HL-60/S4 treated with retinoic acid at 250 ng/mL for 4 days and 3 days (cell line): ENCODE data around the gene GDI1.

Source experiments
- in situ Hi-C: fragments of 300-500 bp; cut with MboI; formaldehyde crosslinking; loops from 2 replicates; pipeline ENCODE4 v1.7.0; 2022; ENCODE audit warnings: low sequenced_read_pairs

Gene GDI1

DNA sequence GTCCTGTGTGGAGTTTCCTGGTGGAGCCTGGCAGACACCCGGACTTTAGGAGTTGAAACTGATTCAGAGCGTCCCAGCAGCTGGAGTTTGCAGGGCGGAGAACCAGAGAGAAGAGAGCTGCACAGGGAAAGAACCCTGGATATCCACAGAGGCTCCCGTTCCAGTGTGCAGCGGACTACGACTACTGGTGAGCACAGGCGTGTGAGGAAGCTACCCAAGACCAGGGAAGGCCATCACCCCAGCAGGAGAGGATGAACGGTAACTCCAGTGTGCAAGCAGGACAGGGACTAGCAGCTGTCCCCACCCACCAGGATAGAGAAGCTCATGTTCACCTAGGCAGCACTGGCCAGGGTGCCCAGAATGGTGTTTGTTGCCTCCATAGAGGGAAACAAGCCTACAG lies 39.9 kb downstream of the GDI1 start:
- in situ Hi-C loops = no loop called here

DNA sequence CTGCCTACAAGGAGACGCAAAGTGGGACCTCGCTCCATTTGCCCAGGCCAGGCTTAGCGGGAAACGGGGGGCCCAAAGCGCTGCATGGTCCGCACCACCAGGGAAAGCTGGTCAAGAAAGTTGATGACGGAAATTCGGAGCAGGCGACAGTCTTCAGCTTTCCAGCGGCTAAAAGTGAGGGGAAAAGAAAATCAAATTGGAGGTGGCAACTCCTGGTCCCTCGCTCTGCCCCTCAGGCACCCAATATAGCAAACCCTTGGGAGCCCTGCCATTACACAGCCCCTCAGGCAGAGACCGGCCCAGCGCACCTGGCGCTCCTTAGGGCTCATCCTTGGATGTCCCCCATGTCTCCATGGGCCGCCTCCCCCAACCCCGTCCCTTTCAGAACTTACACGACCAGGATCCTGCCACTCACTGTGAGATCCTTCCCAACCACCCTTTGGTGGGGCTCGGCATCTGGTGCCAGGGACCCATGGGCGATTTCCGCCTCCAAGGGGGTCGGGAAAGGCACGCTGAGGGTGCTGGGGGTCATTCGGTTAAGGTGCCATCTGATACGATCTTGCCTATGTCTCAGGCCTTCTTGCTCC lies 41.0 kb downstream of the GDI1 start:
- in situ Hi-C loops = no loop called here

DNA sequence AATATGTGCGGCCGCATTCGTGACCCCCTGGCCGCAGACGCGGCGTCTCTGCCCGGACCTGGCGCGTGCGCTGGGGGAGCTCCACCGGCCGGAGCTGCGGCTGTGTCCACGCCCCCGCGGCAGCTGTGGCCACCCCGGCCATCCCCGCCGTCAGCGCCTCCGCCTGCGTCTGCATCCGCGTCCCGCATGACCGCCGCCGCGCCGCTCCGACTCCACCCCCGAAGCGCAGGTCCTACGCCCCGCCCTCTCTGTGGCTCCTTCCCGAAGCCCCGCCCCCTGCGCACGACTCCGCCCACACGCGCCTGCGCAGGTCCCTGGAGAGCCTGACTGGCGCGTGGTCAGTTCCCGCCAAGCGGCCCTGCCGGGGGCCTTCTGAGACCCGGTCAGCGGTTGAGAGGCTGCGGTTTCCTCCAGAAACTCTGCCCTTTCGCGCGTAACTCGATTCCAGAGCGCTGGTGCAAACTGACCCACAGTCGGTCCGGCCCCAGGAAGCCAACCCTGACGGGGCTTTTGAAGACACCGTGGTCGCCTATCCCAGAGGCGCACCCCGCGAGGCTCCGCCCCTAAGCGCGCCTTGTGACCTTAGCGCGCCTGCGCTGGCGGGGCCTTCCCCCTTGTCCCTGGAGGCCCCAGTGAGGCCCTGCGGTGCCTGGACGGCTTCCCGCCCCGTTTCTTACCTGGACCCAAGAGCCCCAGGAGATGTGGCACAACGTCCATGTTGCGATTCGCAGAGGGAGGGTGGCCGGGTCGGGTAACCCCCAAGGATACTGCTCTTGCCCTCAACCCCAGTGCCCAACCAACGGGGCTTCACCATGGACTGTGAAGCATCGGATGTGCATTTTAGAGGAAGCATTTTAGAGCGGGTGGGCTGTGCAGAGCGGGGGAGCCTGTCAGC lies 42.0 kb downstream of the GDI1 start, which contains the start of gene LAGE3:
Gene LAGE3 (minus strand): TSS at position 554 of the 895 bp plus-strand sequence. CDS start 366 bp downstream, at position 188.
- in situ Hi-C loops = no loop called here

DNA sequence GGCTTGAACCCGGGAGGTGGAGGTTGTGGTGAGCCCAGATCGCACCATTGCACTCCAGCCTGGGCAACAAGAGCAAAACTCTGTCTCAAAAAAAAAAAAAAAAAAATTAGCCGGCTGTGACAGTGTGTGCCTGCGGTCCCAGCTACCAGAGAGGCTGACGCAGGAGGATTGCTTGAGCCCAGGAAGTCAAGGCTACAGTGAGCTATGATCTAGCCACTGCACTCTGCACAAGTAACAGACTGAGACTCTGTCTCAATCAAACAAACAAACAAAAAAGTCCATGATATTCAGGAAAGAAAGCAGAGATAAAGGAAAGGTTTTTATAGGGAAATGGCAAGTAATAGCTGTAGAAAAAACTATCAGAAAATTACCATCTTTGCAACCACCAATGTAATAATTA lies 44.2 kb downstream of the GDI1 start:
- in situ Hi-C loops = no loop called here

DNA sequence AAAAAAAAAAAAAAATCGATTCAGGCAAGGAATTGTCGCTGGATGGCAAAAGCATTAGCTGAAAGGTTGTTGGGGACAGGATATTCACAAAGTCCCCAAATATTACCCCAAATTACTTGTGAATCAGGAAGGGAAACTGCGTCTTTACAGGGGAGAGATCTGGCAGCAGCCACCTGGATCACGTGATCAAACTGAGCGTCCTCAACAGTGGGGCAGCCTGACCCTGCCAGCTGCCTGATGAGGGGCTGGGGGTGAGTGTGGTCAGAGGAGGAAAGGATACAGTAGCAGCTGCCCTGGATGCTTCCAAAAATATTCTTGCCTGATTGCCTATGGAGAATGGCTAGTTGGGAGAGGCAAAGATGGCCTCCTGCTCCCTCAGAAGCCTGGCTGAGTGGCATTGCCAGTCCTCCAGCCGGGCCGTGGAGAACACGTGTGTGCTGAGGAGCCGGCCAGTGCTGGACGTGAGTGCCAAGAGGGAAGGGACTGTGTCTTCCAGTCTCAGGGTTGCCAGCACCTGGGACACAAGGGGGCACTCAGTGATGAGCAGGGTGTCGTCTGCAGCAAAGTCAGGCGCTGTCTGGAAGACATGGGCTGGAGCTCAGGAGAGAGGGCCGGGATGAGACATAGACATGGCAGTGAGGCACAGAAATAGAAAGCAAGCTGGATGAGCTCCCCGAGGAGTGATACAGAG lies 45.1 kb downstream of the GDI1 start:
- in situ Hi-C loops = no loop called here

DNA sequence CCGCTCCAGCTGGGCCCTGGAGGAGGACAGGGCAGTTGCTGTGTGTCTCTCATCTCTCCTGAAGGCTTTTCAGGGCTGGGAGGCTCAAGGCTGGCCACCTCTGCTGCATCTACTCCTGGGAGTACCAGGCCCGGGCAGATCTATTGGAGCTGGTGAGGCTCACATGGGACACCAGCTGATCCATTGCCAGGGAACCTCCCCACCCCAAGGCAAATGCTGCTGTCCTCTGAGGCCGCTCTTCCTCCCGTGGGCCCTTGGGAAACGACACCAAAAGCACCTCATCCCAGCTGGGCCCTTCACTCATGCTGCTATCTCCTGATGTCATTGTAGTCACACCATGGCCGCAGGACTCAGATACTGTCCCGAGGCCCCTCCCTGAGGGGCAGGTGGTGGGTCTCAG lies 45.8 kb downstream of the GDI1 start:
- in situ Hi-C loops = no loop called here

DNA sequence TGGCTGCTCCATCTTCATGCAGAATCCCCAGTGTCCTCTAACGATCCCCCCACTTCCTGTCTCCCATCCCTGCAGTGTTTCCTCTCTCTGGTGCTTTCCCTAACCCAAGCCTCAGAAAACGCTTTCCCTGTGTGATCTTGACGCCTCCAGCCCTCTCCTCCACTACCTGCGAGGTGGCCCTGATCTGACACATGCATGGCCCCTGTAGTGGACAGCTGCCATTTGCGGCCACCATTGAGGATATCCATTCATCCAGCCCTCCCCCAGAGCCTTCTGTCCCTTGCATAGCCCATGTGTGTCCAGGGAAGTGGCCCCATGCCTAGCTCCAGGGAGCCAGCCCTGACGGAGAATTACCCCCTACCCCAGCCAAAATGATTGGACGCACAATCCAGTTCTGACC lies 46.4 kb downstream of the GDI1 start:
- in situ Hi-C loops = no loop called here

DNA sequence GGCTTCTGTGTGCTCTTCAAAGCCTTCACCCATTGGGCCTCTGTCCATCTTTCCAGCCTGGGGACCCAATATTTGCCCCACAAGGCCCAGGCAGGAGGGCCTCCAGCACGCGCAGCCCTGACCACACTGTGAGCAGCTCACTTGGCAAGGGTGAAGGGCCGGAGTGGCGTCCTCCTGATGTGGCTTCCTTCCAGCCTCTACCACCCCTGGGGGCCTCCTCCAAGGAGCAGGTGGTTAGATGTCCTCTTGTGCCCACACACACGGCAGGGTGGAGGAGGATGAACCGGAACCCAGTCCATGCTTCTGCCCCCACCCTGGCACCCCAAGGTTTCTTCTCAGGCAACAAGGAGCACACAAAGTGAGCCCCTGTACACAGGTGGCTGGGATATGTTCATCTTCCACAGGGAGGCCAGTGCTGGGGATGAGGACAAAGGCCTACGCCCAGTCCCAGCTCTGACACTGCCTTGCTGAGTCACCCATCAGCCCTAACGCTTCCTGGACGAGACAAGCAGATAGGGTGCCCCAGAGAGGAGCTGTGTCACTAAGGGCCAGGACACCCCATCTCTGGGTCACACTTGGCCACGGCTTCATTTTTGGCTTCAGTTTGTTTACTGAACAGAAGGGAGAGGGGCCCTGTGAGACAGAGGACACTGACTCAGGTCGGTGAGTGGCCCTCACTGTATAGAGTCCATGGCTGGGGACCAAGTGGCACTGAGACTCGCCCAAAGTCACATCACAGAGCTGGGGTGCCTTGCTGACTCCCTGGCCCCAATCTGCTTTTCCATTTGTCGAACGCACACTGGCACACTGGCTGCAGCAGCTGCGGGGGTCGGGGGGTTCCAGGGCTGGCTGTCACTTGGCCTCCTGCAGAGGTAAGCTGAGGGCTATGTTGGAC lies 47.5 kb downstream of the GDI1 start:
- in situ Hi-C loops = no loop called here

DNA sequence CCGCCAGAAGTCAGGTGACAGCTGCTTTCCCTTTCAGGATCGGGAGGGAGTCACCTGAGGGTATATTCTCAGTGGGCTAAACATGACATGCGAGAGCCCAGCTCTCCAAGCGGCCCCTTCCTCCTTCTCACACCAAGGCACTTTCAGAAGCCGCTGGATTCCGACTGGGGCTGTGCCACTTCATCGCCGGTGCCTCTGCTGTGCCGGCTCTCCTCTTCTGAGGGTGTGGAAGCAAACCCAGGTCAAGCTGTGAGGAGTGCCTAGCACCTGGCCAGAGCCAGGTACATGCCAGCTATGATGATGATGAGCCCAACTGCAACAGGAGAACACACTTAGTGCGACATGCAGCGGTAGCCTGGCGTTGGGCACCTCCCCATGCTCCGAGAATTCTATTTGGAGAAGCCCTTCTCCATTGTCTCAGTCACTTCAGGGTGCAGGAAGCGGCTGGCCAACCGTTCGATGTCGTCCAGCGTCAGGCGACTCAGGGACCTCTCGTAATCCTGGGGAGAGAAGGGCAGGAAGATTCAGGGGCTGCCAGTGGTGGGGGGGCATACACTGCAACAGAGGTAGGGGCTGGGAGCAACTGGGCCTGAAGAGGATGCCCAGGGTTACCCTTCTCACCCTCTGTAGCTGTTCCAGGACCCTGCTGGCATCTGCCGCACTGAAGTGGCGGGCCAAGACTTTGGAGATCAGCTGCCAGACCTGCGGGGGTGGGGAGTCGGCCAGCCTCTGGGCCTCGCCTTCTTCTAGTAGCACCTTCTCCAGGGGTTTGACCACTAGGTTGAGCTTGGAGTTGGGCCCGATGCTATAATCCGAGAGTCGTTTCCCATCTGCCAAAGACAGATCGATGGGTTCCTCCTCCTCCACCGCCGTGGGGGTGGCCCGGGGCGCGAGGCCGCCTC lies 48.4 kb downstream of the GDI1 start:
- in situ Hi-C loops = no loop called here

DNA sequence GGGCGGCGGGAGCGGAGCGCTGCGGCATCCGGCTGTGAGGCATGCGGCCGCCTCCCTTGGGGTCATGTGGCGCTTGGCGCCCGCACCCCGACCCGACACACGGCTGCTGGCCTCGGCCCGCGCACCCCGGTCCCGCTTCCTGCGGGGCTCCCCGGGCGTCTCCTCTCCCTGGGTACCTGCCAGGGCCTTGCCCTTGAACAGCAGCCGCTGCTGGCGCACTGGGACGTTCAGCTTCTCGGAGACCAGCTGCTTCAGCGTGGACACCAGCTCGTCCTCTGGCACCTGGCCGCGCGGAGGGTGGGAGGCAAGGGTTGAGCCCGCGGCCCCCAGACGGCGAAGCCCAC lies 49.1 kb downstream of the GDI1 start:
- in situ Hi-C loops = no loop called here

DNA sequence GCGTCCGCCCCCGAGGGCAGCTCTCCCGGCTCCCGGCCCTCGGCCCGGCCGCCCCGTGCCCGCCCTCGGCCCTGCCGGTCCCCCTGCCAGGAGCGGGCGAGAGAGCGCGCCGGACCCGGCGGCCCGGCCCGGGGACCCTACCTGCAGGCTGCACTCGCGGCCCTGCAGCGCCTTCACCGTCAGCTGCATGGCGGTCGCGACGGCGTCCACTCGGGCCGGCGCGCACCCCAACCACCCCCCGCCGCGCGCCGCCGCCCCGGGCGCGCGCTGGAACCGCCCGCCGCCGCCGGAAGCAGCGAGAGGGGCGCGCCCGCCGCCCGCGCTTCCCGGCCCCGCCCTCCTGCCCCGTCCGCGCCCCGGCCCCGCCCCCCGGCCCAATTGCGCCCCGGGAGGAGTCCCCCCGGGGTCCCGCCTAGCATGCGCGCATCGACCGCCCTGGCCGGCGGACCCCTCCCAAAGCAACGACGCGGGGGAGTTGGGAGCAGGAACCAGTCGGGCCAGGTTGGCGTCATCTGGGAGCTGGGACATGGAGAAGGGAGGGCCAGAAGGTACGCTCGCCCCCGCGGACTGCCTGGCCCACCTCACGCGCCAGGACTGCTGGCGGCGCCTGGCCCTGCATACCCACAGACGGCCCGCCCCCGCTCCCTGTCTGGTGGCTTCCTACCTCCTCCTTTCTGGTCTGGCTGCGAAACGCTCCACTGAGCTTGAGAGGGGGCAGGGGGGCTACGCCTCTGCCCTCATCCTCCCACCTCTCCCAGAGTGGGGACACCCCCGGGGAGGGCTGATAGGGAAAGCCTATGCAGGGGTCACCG lies 49.6 kb downstream of the GDI1 start, which contains the start of gene UBL4A:
Gene UBL4A (minus strand): TSS at position 220 of the 812 bp plus-strand sequence. CDS start 31 bp downstream, at position 189.
- in situ Hi-C loops = no loop called here

DNA sequence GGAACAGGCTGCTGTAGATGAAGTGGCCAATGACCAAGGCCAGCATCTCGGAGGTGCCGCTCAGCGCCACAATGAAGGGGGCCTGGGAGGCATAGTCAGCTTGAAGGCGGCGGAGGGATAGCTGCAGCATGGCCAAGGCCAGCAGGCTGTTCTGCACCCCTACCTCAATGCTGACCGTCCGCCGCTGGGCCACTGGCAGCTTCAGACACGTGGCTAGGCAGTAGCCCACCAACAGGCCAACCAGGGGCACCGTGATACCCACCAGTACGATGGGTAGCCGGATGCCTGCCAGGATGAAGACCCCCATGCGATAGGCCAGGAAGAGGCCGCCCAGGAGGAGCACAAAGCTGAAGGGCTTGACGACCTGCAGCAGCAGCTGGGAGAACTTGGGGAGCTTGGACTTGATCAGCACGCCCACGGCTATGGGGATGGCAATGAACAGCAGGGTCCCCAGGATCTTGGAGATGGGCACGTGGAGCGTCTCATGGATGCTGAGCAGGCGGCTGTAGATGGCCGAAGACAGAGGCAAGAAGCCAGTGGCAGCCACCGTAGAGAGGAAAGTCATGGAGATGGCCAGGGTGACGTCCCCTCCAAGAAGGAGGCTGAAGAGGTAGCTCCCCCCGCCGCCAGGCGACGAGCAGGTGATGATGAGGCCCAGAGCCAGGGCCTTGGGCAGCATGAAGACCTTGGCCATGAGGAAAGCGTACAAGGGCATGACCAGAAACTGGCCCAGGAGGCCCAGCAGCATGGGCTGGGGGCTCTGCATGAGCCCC lies 50.8 kb downstream of the GDI1 start:
- in situ Hi-C loops = no loop called here

DNA sequence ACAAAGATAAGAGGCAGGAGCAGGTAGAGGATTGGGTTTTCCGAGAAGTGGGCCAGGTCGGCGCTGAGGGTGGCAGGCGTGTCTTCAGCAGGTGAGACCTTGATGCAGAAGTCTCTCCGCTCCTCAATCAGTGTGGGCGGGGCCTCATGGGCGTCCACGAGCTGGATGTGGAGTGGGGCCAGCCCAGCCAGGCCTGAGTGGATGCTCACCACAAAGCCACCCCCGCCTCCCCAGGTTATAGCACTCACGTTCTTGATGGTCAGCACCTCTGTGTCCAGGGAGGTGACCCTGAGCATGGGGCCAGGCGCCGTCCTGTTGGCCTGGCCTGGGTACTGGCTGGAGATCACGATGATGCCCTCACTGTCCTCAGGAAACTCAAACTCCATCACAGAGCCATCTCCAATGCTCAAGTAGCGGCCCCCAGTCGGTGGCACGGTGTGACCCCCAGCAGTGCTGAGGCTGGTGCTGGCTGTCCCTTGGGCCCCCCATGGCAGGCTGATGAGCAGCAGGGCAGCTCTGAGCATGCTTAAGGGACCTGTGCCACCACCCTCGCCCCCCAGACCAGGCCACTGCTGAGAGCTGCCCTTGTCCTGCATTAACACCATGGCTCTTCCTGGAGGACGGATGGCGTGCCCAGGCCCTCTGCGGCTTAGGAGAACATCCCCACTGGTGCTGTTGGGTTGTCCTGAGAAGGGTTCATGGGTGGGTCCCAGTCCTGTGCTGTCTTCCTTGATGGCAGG lies 51.6 kb downstream of the GDI1 start:
- in situ Hi-C loops = no loop called here

DNA sequence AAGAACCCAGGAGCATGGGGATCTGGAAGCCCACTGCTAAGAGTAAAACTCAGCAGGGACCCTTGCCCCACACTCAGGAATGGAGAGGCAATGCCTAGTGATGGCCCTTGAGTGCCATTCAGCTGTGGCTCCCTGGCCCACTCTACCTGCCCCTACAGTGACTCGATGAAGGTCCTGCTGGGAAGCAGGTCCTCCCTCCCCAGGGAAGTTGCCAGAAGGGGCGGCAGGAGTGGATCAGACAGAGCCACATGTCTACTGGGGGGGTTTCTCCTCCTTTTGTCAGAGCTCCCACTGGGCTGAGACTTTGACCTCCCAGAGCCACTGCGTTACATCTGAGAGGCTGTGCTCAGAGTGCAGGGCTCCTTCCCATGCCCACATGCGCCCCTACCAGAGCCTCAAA lies 52.2 kb downstream of the GDI1 start:
- in situ Hi-C loops = no loop called here

DNA sequence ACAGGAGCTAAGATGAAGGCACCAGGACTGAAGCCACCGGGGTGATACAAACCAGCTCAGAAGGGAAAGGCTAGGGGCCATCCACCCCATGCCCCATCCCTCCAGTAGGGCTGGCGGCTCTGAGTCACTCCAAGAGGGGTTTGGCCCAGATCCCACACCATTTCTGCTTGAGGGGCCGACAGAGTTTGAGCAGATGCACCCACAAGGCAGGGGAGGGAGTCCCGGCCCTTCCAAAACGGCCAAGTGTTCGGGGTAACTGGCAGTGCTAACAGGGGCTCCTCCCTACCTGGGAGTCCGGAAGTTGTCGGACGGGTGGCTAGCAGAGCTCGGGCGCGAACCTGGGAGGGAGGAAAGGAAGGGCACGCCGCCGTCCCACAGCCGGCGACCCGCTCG lies 53.1 kb downstream of the GDI1 start:
- in situ Hi-C loops = no loop called here

DNA sequence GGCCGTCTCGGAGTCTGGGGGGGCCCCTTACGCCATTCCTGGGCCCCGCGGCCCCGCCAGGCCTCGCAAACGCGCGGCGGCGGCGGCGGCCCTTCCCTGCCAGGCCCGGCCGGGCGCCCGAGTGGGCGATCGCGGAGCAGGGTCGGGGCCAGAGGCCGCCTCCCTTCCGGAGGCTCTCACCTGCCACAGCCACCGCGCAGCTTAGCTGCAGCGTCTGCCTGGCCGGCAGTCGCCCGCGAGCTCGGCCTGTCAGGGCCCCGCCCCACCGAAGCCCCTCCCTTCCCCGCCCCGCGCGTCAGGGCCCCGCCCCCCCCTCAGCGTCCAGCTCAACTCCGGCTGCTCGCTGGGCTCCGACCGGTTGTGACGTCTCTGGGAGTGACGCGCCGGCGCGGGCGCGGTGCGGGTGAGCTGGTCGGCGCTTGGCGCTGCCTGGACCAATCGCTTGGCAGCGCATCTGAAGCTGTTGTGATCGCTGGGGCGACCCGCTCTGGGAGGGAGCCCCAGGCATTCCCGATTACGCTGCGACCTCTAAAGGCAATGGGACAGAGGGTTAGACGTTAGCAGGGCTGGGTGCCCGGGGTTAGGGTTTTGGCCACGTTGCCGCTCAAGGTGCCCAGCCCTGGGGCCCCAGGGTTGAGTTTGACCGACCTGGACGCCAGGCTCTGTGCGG lies 53.6 kb downstream of the GDI1 start, which contains the start of gene SLC10A3:
Gene SLC10A3 (minus strand): TSS at position 216 of the 670 bp plus-strand sequence. CDS start 1,689 bp downstream, outside the sequence.
- in situ Hi-C loops = no loop called here
